OCI-M2 (cell line): ENCODE measurements around the gene PRF1.

ENCODE experiments used
- DNase-seq: peaks from one replicate; lab custom pipeline; 2025; ENCODE audit not compliant: unreplicated experiment; lab: John Stamatoyannopoulos, UW

PRF1 gene

DNA sequence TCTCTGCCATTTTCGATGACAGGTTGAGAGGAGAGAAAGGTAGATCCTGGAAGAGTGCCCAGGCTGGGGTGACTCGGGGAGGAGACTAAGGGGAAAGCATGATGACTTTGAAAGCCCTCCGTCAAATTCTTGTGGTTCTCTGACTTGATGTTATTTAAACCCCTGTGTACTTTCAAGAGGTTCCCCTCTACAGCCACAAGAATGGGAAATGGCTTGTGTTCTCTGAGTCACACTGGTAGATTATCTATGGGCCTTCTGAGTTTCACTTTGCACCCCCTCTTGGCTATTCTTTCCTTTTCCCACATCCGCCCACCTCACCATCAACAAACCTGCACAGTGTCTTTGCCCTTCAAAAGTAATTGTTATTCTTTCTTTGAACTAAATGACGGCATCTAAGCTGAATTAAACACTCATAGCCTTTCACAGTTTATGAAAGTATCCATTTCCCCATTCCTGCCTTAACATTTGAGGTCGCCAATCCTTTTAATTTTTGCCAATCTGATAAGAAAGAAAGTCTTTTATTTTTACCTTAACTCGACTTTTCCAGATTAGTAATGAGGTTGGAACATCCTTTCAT, 24.1 kb downstream of the PRF1 start:
- no peak for DNase-seq

DNA sequence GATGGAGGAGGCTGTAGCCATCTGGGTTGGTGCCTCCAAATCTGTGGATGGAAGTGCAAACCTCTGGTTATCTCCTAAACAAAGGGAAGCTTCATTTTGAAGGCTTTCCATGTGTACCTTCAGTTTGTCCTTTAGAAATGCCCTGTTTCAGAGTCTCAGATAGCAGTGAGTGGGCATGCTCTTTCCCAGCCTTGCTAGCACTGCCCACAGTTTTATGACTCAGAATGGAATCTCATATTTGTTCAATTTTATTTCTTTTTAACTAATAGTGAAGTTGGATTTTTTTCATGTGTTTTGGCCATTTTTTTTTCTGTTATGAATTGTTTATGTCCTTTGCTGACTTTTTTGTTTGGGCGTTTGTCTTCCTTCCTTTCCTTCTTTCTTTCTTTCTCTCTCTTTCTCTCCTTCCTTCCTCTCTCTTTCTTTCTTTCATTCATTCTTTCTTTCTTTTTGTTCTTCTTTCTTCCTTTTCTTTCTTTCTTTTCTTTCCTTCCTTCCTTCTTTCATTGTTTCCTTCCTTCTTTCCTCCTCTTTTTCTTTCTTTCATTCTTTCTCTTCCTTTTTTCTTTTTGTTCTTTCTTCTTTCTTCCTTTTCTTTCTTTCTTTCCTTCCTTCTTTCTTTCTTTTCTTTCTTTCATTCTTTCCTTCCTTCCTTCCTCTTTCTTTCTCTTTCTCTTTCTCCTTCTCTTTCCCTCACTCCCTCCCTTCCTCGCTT, 25.6 kb downstream of the PRF1 start:
- no peak for DNase-seq

DNA sequence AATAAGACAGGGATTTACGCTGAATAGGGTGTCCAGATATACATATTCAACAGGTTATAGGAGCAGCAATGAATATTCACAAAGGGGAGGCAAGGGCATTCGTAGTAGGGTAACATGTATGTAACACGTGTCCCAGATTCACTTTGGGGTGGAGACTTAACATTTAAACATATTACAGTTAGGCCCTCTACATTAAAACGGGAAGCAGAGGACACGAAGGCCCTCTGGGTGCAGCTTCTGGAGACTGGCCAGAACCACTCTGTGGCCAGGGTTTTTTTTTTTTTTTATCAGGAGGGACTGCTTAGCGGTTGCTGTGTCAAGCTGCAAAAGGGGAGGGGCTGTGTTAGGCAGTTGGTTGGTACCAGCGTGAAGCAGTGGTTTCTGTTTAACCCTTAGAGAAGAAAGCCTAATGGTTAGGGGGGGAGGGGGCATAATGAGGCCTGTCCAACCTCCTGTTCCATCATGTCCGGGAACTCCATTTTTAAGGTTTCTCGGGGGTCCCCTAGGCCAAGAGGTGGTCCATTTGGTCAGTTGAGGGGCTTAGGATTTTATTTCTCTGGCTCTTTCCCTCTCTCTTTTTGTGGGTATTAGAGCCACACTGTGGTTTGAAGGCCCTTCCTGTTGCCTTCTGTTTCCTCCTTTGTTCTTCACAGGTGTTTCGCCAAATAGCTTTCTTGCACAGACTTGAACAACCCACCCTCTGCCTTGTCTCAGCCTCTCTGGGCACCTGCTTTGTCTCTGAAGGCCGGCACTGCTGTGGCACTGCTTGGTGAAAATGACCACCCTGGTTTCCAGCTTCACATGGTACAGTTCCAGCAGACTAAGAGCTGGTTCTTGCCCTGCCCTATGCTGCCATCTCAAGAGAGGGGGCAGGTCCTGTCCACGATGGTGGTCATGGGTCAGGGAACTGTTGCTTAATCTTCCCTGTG, 26.4 kb downstream of the PRF1 start:
- DNase-seq: no peak

DNA sequence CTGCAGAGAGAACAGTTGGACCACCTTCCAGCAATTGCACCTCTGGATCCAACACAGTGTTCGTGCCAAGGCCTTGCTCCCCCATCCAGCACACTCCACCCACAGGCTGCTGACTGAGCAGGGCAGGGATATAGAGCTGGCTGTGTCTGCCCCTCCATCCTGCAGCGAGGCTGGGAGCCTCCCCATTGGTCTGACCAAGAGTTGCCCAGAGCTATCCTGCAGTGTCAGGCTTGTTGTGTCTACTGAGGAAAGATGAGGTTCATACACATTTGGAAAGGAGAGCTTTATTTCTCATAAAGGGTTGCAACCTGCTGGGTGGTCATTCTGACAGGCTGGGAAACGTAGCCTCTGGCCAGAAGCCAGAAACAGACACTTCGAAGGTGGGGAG, 27.1 kb downstream of the PRF1 start:
- no peak for DNase-seq

DNA sequence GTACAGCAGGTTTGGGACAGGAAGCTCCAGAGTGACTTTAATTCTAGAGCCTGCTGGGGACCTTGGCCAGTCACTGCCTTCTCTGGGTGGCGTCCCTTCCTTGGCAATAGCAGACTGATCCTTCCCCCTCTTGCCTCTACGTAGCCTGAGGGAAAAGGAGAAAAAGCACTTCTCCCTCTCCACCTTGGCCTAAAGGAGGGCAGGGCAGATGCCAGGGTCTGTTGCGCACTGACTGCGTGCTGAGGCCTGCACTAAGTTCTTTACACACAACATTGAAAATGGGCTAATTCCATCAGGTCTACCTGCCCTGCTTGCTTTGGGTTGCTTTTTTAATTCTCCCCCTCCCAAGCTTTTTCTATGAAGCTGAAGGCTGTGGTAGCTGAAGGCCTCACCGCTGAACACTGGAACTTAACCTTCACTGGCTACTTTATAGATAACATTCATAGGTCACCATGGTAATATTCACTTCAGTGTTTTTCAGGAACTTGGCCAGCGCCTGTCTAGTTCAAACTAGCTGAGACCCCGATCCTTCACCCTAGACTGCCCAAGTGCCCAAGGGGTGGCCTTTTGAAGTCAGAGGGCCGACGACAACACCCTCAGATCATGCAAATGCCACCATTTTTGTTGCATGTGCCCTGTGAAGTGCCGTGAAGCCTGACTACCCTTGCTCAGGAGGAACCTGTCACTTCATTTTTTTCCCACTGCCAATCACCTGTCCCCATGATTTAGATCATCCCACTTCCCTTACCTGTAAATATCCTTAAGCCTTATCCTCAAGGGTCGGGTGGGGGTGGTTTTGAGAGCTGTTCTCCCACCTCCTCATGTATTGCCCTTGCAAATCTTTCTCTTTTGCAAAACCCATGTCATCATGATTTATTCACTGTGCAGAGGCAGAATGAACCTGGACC, 28.7 kb downstream of the PRF1 start:
- DNase-seq: no peak

DNA sequence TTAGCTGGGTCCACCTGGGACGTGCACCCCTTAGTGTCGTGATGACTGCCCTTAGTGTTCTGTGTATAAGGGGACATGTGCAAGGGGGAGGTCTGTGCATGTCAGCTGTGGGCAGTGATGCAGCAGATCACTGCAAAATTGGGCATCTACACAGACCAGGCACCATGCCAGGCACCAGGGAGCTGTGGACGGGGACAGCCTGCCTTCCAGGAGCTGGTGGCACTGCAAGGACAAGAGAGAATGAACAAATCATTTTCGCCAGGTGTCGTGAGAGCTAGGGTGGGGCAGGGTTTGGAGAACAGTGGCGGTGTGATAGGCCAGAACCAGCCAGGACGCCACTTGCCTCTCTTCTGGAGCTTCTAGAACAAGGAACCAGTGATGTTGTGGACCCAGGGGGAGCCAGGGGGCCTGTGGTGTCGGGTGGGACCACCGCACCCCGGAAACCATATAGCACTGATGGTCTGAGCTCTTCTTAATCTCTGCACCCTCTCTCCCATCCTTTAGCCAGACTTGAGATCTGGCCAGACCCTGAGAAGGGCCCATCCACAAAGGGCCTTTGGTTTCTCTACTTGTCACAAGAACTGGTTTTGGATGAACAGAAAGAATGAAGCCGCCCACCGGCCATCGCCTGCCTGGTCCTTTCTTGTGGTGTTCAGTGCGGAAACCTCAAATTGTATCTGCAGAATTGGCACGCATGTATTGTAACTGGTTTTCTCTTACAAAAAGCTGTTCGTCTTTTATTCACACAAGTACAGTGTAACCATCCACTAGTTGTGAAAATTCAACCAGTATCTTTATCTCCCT, 30.7 kb downstream of the PRF1 start:
- no peak for DNase-seq

DNA sequence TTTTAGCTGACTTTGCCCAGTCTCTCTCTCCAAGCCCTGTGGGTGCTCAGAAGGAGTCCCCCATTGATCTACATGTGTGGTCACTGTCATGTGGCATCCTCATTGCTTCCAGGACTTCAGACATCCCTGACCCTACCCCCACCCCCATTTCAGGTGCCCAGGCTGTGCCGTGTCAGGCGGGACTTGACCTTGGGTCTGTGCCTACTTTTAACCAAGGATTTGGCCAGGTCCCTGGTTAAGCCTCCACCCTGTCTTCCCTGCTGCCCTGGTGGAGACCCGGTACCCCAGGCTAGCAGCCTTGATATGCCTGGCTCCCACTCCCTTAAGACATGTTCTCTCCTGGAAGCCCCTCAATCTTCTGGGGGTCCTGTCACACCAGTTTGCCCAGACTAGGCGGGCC, 31.3 kb downstream of the PRF1 start:
- DNase-seq: no peak

DNA sequence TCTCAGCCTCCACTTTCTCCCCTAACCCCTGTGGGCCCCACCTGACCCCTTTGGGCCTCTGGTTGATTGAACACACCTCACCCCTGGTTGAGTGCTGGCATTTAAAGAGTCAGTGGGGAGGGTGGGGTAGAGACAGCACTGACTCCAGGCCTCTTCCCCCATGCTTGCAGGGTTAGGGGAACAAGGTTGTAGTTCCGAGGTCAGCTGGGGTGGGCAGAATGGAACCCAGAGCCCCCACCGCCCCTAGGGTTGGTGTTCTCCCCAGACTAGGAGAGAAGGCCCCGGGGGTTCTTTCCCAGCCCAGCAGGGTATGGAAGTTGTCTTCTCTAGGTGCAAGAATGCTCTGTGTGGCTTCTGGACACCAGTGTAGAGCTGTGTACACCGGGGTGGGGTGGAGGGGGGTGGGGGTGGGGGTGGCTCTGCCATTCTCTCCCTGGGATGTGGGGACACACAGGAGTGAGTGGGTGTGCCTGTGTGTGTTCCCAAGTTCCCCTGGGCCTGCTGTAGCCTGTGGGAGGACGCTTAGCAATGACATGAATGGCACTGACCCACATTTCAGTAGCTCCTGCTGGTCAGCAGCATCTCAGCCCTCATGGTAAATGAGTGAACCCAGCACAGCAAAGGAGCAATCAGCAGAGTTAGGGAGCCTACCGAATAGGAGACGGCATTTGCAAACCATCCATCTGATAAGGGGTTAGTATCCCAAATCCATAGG, 33.6 kb downstream of the PRF1 start:
- DNase-seq: no peak

DNA sequence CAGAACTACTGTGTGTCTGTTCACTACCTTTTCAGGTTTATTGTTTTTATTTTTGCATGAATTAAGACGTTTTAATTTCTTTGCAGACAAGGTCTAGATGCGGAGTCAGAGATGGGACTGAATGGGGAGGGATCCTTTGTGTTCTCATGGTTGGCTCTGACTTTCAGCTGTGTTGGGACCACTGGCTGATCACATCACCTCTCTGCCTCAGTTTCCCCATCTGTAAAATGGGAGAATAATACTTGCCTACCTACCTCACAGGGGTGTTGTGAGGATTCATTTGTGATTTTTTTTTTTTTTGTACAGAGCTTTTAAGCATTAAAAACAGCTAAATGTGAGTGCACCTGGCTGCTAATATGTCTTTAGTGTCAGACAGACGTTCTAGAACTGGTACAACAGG, 34.4 kb downstream of the PRF1 start:
- no peak for DNase-seq

DNA sequence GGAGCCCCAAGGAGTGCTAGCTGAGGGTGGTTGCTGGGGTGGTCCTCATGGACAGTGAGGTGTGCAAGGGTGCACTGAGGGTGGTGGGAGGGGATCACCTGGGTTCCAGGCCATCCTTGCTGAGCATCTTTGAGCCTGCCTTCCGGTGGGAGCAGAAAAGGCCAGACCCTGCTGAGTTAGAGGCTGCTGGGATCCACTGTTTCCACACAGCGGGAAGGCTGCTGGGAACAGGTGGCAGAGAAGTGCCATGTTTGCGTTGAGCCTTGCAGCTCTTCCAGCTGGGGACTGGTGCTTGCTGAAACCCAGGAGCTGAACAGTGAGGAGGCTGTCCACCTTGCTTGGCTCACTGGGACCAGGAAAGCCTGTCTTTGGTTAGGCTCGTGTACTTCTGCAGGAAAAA, 34.9 kb downstream of the PRF1 start:
- DNase-seq: no peak

DNA sequence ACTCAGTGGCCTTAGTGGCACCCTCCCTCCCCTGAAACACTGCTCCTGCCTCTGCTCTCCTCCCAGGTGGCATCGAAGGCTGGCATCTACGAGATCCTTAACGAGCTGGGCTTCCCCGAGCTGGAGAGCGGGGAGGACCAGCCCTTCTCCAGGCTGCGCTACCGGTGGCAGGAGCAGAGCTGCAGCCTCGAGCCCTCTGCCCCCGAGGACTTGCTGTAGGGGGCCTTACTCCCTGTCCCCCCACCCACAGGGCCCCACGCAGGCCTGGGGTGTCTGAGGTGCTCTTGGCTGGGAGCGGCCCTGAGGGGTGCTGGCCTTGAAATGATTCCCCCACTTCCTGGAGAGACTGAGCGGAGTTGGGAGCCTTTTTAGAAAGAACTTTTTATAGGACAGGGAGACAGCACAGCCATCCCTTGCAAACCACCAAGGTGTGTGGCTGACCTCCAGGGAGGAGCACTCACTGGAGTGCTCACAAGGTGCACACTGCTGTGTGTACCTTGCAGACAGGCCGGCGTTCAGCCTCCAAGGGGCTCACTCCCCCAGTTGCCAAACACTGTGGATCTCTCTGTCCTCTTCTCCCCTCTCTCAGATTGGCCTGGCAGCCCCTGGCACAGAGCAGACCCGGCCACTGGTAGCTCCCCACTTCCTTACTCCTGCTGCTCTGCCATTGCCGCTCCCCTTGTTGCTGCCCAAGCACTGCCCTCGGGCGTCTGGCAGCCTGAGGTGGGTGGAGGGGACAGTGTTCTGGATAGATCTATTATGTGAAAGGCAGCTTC, 35.8 kb downstream of the PRF1 start:
- DNase-seq: no peak

DNA sequence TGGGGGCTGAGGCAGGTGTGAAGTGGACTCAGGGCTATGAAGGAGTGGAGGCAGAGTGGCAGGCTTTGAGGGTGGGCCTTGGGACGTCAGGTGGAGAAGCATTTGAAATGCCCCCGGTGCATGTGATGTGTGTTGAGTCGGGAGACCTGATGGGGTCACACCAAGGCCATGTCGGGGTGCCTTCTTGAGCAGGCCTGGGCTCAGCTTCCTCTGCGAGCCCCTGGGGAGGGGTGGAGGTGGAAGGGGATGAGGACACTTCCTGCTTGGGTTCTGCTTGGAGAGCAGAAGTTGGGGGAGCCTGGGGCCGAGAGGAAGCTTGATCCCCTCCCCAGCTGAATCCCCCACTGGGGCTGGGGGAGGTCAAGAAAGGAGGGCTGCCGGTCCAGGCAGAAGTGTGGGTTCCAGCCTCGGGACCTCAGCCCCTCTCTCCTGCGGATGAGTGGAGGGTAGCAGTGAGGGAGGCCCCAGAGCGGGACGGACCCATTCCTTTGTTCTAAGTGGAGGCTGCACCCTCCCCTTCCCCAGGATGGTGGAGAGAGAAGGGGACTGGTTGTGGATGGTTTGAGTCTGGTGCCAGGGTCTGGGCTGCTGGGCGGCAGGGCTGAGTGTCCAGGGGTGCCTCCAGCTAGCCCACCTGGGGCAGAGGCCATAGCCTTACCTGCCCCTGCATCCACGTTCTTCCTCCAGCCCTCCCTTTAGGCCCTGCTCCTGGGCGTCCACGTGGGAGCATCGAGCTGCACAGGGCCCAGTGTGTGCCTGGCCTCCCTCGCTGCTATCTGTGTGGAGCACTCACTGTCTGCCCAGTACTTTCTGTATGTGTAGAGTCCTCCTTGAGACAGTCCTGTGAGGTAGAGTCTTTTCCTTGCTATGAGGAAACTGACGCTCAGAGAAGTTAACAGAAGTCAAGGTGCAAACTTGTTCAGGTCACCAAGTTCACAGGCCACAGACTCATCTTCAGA, 36.7 kb downstream of the PRF1 start:
- no peak for DNase-seq

DNA sequence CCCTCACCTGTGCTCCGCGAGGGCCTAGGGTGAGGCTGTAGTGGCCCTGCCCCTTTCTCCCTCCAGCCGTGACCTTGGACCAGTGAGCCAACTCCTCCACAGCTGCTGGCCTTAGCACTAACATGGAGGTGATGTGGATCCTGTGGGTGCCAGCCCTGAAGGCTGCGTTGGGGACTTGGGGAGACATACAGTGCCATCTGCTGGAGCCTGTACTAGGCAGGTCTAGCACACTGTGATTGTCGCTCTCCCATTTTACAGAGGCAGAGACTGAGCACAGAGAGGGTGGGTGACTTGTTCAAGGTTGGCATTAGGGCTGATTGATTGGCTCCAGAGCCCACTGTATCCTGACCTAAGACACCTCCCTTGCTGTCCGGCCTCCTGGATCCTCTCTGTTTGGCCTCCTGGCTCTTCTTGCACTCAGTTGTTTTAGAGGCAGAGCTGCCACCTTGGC, 37.6 kb downstream of the PRF1 start:
- no peak for DNase-seq

DNA sequence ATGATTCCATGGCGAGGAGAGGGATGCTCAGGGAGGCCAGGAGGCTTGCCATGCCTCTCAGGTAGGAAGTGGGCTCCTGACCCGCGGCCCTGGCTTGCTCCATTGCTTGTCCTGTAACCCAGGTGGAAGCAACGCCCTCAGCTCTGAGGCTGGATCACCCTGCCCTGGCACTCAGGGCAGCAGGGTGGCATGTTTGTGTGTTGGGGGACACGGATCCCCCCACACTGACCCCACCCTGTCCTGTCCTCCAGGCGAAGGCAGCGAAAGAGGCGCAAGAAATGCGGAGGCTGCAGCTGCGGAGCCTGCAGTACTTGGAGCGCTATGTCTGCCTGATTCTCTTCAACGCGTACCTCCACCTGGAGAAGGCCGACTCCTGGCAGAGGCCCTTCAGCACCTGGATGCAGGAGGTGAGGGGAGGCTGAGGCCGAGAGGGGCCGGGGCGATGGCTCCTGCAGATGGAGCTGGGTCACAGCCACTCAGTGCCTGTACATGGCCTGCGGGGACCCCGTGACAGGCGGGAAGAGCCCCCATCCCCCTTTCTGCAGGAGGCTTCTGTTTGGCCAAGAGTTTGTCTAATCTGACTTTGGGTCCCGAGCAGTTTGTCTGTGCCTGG, 38.3 kb downstream of the PRF1 start:
- DNase-seq: no peak

DNA sequence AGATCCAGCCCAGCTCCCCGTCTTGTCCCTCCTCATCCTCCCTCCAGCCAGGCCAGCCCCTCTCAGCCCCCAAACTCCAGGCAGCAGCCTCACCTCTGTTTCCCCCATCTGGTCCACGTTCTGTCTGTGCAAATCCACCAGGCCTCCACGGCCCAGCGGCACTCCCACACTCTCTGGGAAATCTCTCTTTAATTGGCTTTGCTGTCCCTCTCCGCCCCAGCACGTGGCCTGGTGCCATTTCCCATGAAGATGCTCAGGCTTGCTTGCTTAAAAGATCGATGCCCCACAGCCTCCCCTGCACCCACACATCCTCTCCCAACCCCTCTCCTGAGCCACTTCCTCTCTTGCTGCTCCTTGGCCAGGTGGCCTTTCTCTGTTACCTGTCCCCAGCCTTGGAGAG, 39.3 kb downstream of the PRF1 start:
- DNase-seq: no peak

DNA sequence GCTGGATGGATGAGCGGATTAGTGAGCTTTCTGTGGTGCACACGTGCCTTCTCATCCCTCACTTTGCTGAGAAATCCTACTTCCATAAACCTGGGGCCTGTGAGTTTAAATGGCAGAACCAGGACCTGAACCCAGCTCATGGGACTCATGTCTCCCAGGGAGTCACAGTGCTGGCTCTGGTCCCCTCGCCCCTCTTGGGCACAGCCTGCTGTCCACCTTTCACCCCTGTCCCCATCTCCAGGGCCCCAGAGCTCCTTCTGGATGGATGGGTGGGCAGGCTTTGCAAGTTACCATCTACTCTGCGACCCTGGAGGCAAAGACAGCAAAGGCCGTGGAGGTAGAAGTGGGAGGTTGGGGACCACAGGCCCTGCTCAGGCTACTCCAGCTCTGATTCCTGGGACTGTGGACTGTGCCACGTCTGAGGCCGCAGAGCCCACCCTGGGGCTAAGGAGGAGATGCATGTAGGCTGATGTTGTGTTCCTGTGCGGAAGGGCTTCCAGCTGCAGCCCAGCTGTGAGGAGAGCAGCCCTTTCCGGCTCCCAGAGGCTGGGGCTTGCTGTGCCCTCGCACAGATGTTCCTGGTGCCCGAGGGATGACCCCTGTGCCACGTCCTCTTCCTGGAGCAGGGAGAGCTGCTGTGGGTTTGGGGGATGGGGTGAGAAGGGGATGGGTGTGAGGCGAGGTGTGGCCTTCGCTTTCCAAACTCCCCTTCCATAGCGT, 40.3 kb downstream of the PRF1 start:
- DNase-seq: no peak

DNA sequence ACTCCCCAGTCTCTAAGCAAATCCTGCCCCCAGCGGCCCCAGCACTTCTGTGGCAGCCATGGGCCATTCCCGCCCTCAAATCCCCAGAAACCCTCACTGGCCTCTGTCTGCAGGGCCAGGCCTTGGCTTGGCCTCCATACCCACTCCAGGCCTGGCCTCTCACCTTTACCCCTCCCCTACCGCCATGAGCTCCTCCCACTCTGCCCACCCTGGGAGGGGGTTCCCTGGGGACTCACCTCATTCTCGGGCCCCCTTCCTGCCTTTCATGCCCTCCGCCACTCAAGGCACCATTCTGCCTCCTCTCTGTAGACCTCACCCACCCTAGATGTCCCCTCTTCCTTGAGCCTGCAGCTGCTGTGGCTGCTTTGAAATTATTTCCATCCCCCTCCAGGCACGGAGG, 41.0 kb downstream of the PRF1 start:
- DNase-seq: no peak
